Osteoblast (primary cell): ENCODE data around the gene PEMT. TPM values are rescaled to one million over a fixed set of nuclear protein-coding genes. Genes with fewer than 3 reads are reported as not detected.

Source experiments
- DNase-seq: peaks from one replicate; pipeline ENCODE4 v3.0.0; 2011; ENCODE audit warnings: low spot score, mixed read lengths; ENCODE audit not compliant: insufficient read length; ENCODE audit errors: missing footprints
- H2AFZ ChIP-seq: 2 replicates; pipeline ENCODE4 v1.6.0; 2011; ENCODE audit warnings: mild to moderate bottlenecking, low read length
- H3K27ac ChIP-seq: 2 replicates; pipeline ENCODE4 v1.5.1; 2011; ENCODE audit warnings: mild to moderate bottlenecking, low read depth, low read length, moderate library complexity
- H3K27me3 ChIP-seq: 2 replicates; pipeline ENCODE4 v1.6.0; 2012; ENCODE audit warnings: mild to moderate bottlenecking, control low read depth, inconsistent platforms, low read length, moderate library complexity; ENCODE audit not compliant: insufficient read depth
- H3K36me3 ChIP-seq: 2 replicates; pipeline ENCODE4 v1.5.1; 2011; ENCODE audit warnings: mild to moderate bottlenecking, low read length, control low read depth, moderate library complexity; ENCODE audit not compliant: insufficient read depth
- H3K4me1 ChIP-seq: 2 replicates; pipeline ENCODE4 v1.5.1; 2011; ENCODE audit warnings: mild to moderate bottlenecking, low read length, control low read depth, moderate library complexity; ENCODE audit not compliant: insufficient read depth
- H3K4me2 ChIP-seq: 2 replicates; pipeline ENCODE4 v1.6.0; 2011; ENCODE audit warnings: mild to moderate bottlenecking, low read length; ENCODE audit not compliant: insufficient read depth
- H3K4me3 ChIP-seq: fragments of 200-600 bp; sonication (generic); 3 replicates; pipeline ENCODE4 v1.5.1; 2012; ENCODE audit warnings: mild to moderate bottlenecking, low read length, inconsistent platforms; ENCODE audit not compliant: insufficient read depth
- H3K79me2 ChIP-seq: 2 replicates; pipeline ENCODE4 v1.6.0; 2012; ENCODE audit warnings: mild to moderate bottlenecking, low read length, control low read depth, inconsistent platforms; ENCODE audit not compliant: insufficient read depth
- H3K9me3 ChIP-seq: 2 replicates; pipeline ENCODE4 v1.5.1; 2011; ENCODE audit warnings: low read depth, low read length, control low read depth
- H4K20me1 ChIP-seq: 2 replicates; pipeline ENCODE4 v1.6.0; 2012; ENCODE audit warnings: mild to moderate bottlenecking, low read length, control low read depth; ENCODE audit not compliant: insufficient read depth
- total RNA-seq: library from RNA; depleted of rRNA; stranded (reverse); fragments of >200 nt; gene quantifications from 2 replicates; pipeline ENCODE4 v1.2.3, GENCODE V29; 2012
- TF ChIP-seq, protein P1 (sequence below): IDR thresholded peaks from 2 replicates; pipeline ENCODE4 v1.5.1; 2011; ENCODE audit warnings: mild to moderate bottlenecking, low read depth, low read length, moderate library complexity; ENCODE audit errors: extremely low read depth

PEMT gene
- total RNA-seq, 1 donor: 26.4 TPM

DNA sequence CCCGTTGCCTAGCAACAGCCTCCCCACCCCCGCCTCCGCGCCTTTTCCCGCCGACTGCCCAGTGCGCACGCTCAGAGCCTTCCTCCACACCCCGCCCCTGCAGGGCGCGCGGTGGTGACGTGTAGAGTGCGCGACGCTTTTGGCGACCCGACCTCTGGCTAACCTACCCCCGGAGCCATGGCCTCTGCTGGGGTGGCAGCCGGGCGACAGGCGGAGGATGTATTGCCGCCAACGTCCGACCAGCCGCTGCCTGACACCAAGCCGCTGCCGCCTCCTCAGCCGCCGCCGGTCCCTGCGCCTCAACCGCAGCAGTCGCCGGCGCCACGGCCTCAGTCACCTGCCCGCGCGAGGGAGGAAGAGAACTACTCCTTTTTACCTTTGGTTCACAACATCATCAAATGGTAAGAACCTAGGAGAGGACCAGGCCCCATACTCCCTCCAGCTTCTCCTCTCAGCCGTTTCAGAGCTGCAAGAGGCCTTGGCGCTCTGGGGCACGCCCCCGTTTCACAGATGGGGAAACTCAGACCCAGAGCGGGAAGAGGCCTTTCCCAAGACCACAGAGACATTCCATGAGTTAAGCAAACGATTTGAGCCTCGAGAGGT is 114.5 kb downstream of the PEMT start, which contains the start of gene MED9:
Gene MED9, plus strand, starts transcription at position 136 of the 603 bp plus-strand sequence. Its CDS starts 42 bp downstream, at position 178.
- Histone ChIP-seq H3K36me3 (no peaks in the 10 kb centered on the region), H3K4me1 (peaks cover 14% of the 10 kb centered on the region), H4K20me1 (peaks cover 4% of the 10 kb centered on the region), H3K4me2 (peak within 1 kb of the TSS; percentile 96), H3K27me3 (peaks cover 21% of the 10 kb centered on the region), H3K27ac (peak within 1 kb of the TSS; percentile 94), H3K9me3 (no peaks in the 10 kb centered on the region), H3K4me3 (peak within 1 kb of the TSS; percentile 99), H3K79me2 (peaks cover 50% of the 10 kb centered on the region), H2AFZ (peak within 1 kb of the TSS; percentile 93)
- TF ChIP-seq, protein P1, sequence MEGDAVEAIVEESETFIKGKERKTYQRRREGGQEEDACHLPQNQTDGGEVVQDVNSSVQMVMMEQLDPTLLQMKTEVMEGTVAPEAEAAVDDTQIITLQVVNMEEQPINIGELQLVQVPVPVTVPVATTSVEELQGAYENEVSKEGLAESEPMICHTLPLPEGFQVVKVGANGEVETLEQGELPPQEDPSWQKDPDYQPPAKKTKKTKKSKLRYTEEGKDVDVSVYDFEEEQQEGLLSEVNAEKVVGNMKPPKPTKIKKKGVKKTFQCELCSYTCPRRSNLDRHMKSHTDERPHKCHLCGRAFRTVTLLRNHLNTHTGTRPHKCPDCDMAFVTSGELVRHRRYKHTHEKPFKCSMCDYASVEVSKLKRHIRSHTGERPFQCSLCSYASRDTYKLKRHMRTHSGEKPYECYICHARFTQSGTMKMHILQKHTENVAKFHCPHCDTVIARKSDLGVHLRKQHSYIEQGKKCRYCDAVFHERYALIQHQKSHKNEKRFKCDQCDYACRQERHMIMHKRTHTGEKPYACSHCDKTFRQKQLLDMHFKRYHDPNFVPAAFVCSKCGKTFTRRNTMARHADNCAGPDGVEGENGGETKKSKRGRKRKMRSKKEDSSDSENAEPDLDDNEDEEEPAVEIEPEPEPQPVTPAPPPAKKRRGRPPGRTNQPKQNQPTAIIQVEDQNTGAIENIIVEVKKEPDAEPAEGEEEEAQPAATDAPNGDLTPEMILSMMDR: no peak
- DNase-seq: peak; percentile 98

DNA sequence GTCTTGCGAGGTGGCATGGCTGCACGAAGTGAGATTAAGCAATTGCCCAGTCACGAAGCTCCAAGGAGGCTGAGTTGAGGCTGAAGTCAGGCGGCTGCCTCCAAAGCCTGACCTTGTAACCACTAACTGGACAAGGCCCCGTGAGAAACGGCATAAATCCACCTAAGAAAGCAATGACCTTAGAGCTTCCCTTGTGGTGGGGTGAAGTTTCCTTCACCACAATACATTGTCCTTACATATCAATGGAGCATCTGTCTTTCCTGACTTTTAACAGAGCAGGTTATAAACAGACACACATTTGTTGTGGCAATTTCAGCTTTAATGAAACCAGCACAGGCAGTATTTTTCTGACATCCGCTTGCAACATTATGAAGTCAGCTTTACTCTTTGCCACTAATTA is 117.2 kb downstream of the PEMT start:
- Histone ChIP-seq H2AFZ (no peak overlapping the region), H3K9me3 (no peaks in the 10 kb centered on the region), H3K4me3 (no peak overlapping the region), H3K36me3 (no peaks in the 10 kb centered on the region), H3K27me3 (peaks cover 40% of the 10 kb centered on the region), H3K4me2 (no peak overlapping the region), H3K79me2 (peaks cover 24% of the 10 kb centered on the region), H3K4me1 (peaks cover 14% of the 10 kb centered on the region), H4K20me1 (no peaks in the 10 kb centered on the region), H3K27ac (no peak overlapping the region)
- DNase-seq: no peak
- TF ChIP-seq, protein P1: no peak

DNA sequence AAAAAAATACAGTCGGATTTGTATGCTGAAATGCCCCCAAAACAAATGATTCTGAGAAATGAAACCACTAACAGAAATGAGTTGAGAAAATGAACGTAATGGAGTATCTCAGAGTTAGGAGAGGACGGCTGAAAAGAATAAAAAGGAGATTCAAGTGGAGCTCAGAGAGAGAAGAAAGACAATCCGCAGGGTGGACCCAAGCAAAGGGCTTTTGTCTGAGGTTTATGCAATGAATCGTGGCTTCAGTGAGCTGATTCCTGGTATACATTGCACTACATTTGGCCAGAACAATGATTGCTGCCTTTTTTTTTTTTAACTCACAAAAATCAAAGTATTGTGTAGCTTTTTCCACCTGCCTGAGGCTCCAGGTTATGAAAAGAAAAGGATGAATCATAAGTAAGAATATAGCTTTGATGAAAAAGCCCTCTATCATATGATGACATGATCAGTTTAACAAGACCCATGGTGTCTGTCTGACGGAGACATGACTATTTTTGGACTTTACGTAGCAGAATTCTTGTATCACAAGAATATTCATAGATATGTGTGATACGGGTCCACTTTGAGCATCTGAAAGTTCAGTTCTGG is 119.1 kb downstream of the PEMT start:
- peaks cover 42% of the 10 kb centered on the region for H3K27me3 ChIP-seq
- no peaks in the 10 kb centered on the region for H3K36me3 ChIP-seq
- H2AFZ ChIP-seq: no peak overlapping the region
- no peak overlapping the region for H3K27ac ChIP-seq
- H3K79me2 ChIP-seq: peaks cover 6% of the 10 kb centered on the region
- peak overlapping the region; percentile 32 for H3K4me2 ChIP-seq
- no peak overlapping the region for H3K4me3 ChIP-seq
- no peak for DNase-seq
- no peaks in the 10 kb centered on the region for H4K20me1 ChIP-seq
- no peaks in the 10 kb centered on the region for H3K9me3 ChIP-seq
- peaks cover 3% of the 10 kb centered on the region for H3K4me1 ChIP-seq
- TF ChIP-seq, protein P1: no peak

DNA sequence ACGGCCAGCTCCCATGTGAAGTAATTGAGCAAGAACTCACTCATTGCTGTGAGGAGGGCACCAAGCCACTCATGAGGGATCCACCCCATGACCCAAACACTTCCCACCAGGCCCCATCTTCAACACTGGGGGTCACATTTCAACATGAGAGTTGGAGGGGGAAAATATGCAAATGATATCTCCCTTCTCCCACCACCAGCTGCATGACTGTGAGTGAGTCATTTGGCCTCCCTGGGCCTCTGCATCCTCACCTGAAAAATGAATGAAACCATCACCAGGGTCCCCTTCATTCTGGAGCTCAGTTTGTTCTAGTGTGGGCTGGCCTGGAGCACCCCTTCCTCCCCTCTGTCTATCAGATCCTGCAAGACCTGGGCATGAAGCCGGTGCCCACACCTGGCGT is 121.5 kb downstream of the PEMT start:
- Histone ChIP-seq H3K27me3 (peaks cover 46% of the 10 kb centered on the region), H3K27ac (no peak overlapping the region), H2AFZ (no peak overlapping the region), H3K9me3 (no peaks in the 10 kb centered on the region), H3K4me2 (no peak overlapping the region), H3K36me3 (no peaks in the 10 kb centered on the region), H4K20me1 (no peaks in the 10 kb centered on the region), H3K4me1 (peaks cover 4% of the 10 kb centered on the region), H3K79me2 (no peaks in the 10 kb centered on the region), H3K4me3 (no peak overlapping the region)
- no peak for DNase-seq
- TF ChIP-seq, protein P1: no peak
